ENCODE data around the gene CLBA1.

The CLBA1 gene

GRCh38 chr14:104968541-104969401 lies 16.8 kb upstream of the CLBA1 start:
- DNase-seq, result no peak

DNA sequence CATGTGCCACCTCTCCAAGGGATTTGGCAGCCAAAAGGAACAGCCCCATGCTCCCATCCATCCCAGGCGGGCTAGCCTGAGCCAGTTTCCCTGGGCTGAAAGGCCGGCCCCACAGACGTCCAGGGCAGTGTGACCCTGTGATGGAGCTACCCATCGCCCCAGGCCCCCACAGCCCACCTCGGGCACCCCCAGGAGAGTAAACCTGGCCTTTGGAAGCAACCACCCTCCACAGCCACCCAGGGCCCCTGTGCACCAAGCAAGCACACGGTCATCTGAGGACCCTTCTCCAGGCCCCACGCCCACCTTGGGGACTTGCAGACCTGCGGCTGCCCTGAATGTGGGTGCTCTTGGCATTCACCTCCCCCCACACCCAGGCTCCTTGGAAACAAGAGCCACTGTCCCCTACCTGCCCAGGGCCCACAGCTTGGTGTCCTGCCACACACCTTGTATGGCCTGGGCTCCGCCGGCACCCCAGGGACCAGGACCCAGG lies 15.8 kb upstream of the CLBA1 start:
- no peak for DNase-seq

DNA sequence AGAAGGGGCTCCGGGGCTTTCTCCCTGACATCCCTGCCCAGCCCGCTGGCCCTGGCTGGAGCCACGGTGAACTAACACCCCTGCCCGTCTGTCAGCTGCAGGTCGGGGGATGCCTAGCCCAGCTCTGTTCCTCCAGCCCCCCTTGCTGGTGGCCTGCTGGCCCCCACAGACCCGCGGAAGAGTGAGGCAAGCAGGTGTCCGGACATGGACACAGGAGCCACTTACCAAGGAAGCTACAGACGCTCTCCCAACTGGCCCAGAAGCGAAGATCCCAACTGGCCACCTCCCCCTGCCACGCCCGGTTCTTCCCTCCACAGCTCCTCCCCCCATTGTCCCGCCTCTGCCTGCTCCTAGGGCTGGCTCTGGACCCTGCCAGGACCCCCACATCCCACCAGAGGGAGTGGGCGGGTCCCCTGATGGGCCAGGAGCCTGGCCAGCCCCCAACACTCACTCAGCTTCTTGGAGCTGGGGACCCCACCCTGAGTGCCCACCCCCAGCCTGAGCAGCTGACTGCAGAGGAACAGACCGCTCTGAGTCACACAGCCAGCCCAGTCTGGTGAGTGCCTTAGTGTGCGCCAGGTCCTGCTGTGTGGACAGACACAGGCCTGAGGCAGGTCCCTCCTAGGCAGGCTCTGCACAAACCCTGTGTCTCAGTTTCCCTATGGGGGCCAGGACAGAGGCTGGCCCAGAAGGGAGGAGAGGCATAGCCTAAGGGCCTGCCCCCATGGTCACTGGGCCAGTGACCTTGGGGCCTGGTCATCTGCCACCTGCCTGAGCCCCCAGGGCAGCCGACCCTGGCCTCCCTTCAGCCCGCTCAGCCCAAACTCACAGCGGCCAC lies 15.1 kb upstream of the CLBA1 start:
- DNase-seq, result no peak

DNA sequence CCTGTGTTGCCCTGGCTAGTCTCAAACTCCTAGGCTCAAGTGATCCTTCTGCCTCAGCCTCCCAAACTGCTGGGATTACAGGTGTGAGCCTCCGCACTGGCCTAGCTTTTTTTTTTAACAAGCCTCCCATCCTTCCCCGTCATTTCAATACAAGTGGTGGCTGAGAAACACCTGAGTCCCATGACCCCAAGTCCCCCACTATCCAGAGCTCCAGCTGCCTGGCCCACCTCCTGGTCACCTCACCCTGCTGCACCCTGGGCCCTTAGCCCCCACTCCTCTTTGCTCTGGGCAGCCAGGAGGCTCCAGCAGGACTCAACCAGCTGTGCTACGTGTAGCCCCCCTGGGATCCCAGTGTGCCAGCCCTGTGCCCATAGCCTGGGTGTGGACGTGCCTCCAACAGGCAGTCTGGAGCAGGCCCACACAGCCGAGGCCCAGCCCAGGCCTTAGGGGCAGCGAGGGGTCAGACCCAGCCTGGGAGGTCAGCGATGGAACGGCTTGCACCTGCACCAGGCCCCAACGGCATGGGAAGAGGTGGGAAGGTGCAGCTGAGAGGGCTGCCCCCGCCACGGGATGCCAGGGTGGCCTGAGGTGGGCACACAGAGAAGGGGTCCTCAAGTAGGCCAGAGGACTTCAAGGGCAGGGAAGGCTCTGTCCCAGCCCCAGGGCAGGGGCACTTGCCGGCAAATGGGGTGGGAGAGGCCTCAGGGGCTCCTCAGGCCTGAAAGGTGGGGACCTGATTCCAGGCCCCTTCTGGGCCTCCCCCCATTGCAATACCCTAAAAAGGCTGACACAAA lies 13.9 kb upstream of the CLBA1 start:
- no peak for DNase-seq

- no peak for DNase-seq
These were observed 13.1 kb upstream of the CLBA1 start for GRCh38 chr14:104972301-104973134.

- DNase-seq, result no peak
These were observed 12.5 kb upstream of the CLBA1 start for GRCh38 chr14:104973135-104973384.

DNA sequence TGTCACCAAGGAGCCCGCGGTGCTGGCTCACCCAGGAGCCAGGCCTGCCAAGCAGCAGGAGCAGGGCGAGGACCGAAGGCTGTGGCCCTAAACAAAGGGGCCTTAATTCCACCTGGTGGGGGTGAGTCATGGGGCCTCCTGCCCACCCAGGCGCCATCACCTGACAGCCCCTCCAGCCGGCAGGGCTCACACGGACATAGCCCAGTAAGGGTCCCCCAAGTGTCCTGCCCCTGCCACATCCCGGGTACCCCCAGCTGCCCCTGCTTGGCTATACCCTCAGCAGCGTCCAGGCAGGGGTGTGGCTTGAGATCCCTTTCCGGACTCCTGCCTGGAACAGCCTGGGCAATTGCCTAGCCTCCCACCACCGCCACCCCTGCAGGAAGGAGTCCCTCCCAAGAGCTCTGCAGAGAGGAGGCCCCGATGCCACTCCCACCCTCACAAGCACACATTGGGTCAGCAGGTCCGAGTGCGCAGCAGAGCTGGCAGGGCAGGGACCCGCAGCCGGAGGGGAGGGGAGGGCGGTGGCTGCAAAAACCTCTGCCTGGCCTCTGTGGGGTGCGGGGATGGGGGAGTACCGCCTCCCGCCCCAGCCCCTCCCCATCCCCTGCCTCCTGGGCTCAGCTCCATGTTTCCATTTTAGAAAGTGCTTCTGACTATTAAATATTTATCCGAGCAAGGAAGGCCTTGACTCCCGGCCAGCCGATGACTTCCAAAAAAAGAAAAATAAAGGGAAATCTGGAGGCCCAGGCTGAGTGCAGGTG lies 12.0 kb upstream of the CLBA1 start:
- no peak for DNase-seq

DNA sequence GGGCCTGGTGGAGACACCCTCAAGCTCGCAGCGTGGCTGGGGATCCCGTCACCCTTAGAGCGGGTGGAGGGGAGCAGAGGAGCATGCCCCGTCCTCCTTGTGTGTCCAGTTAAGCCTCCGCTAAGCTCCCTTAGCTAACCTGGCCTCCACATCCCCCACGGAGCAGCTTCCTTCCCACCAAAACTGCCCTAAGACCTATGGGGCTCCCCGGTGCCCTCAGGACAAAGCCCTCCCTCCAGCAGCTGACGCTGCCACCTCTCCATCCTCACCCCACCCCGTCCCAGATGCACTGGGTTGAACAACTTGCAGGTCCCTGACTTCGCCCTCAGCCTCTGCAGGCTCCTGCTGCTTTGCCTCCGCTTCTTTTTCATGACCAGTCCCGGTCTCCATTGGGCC lies 11.4 kb upstream of the CLBA1 start:
- no peak for DNase-seq

DNA sequence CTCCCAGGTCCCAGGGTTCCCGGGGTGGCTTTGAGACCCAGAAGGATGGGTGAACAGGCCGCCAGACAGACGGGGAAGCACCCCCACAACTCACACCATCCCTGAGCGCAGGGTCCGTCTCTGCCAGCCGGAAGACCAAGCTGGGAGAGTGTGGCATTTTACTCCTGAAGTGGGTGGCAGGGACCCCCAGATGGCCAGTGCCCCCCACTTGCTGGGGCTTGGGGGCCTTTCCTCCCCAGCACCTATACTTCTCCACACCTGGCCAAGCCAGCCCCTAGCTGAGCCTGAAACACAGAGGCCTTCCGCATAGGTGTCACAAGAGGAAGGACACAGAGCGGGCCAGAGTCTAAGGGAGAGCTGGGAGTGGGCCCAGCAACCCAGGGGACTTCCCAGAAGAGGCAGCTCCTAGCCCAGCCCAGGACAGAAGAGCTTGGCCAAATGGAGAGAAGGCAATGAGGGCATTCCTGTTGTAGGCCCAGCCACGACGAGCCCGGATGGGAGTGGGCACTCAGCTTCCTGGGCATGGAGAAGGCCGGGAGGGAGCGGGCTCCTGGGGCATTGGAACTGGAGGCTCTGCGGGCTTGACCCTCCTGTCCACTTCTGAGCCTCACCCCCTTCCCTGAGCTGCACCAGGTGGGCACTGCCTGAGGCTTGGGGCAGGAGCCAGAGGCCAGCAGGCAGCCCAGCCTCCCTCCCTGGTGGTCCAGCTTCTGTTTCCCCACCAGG lies 10.8 kb upstream of the CLBA1 start:
- no peak for DNase-seq

- DNase-seq, result no peak
These were observed 9.9 kb upstream of the CLBA1 start for GRCh38 chr14:104975481-104976197.

DNA sequence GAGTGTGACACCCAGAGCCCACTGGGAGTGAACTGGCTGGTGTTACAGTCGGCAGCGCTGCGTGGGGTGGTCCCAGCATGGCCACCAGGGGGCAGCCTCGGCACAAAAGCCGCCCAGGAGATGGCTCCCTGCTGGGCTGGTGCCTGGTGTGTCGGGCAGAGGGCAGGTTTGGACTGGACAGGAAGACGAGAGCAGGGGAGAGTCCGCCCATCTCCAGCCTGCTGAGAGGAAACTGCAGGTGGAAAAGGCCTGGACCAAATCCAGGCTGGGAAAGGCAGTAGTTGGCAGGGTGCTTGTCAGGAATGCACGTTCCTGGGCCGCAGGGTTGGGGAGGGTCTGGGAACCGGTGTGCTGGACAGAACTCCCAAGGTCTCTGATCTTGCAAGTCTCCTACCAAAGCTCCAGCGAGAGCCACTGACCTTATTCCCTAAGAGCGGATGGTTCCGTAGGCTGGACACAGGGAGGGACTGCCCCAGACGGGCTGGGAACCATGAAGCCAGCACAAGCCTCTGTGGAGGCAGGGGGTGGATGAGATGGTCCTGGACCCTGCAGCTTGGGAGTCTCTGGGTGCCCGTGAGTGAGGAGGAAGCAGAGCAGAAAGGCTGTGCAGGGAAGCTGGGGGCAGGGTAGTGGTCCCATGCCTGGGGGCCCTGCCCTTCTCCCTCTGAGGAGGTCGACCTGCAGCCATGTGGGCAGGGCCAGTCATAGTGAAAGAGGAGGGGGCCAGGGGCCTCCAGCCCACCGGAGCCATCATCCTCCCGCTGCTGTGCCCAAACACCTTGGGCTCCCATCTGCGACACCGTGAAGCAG lies 9.2 kb upstream of the CLBA1 start:
- peak; percentile 69 for DNase-seq

DNA sequence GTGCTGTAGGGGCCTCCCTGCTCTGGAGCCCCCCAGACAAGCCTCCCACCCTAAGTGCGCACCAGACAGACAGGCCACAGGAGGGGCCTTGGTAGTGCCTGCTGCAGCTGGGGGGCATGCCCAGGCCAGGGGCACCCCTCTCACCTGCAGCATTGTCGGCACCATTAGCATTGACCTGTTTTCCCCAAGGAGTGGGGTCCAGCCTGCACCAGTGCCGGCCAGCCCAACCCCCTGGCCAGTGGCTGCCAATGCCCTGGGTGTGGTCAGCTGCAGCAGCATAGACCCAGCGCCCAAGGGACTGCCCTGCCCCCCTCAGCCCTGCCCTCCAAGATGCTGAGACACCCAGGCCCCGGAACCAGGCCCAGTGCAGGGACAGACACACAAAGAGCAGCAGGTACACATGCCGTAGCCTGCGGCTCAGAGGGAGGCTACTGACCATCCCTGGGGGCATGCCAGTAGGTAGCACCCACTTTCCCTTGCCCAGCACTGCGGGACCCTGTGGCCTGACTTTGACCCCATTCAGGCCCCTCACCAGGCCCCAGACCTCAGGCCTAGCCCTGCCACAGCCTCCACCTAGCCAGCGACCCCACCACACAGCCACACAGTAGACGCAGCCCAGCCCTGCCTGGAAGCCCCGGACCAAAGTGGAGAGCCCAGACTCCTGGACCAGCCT lies 8.4 kb upstream of the CLBA1 start:
- DNase-seq, result no peak

GRCh38 chr14:104977681-104978653 lies 7.6 kb upstream of the CLBA1 start, which contains the start of gene AHNAK2:
Gene AHNAK2 (minus strand): TSS chr14:104978374. CDS start chr14:104978237, 137 bp downstream.
- DNase-seq, result peak; percentile 35

GRCh38 chr14:104978746-104979691 lies 6.6 kb upstream of the CLBA1 start:
- no peak for DNase-seq

DNA sequence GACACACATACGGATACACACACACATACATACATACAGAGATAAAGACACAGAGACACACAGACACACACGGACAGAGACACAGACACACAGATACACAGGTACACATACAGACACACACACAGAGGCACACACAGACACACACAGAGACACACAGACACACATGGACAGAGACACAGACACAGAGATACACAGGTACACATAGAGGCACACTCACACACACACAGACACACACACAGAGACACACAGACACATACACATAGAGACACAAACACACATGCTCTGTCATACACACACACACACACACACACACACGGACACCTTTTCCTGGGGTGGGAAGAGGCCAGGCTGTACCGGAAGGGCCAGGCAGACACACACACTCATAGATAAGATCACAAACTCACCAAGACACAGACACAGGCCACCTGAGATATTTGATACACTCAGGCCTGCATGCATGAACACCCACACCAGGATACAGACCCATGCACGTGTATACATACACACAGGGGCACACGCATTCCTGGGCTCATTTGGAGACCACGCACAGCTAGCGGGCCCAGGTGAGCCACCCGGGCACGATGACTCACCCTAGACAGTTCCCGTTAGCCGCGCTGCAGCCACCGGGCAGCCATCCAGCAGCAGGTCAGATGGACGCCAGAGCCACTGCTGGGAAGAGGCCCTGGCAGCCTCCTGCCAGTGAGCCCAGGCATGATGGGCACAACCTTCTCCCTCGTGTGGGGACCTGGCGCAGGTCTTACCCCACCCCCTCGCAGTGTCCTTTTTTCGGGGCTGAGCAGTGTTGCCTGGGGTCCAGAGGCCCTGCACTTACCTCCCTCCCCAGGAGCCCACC lies 5.6 kb upstream of the CLBA1 start:
- DNase-seq, result no peak

Measured in activated gamma-delta T cell (primary cell).